ENCODE measurements around the gene UAP1. TPM values are rescaled to one million over a fixed set of nuclear protein-coding genes. Genes with fewer than 3 reads are reported as not detected.
A peak's percentile ranks its signal among the peaks of the same experiment; 100 is the strongest.

Gene UAP1
- total and polyA plus RNA-seq, 8 donors = 16.5 to 184 (median 58.4) TPM

DNA sequence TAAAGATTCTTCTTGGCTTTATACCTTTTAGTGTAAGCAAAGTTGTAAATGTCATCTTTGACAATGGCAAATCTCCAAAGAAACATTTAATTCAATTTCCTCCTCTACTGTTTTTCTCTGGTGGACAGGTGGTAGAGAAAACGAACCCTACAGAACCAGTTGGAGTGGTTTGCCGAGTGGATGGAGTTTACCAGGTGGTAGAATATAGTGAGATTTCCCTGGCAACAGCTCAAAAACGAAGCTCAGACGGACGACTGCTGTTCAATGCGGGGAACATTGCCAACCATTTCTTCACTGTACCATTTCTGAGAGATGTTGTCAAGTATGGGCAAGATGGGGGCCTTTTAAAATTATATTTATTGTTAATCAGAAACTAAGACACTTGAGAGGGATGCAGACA is 25.8 kb downstream of the UAP1 start:
- intact Hi-C loops (cut with DNase I; ENCODE audit: low total_unique reads) = no loop called here
- WGBS, 5 donors = 25 to 41% (median 33%) methylated on average over 6 of the region's 6 CpGs
- H3K9me3 ChIP-seq = no peaks in the 10 kb centered on the region
- TF ChIP-seq POLR2AphosphoS5 (IDR thresholded peaks at IDR 0.05) = peak in 1 of 3 donors; percentile 19
- TF ChIP-seq, protein P1, sequence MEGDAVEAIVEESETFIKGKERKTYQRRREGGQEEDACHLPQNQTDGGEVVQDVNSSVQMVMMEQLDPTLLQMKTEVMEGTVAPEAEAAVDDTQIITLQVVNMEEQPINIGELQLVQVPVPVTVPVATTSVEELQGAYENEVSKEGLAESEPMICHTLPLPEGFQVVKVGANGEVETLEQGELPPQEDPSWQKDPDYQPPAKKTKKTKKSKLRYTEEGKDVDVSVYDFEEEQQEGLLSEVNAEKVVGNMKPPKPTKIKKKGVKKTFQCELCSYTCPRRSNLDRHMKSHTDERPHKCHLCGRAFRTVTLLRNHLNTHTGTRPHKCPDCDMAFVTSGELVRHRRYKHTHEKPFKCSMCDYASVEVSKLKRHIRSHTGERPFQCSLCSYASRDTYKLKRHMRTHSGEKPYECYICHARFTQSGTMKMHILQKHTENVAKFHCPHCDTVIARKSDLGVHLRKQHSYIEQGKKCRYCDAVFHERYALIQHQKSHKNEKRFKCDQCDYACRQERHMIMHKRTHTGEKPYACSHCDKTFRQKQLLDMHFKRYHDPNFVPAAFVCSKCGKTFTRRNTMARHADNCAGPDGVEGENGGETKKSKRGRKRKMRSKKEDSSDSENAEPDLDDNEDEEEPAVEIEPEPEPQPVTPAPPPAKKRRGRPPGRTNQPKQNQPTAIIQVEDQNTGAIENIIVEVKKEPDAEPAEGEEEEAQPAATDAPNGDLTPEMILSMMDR (IDR thresholded peaks at IDR 0.05) = no peak
- peaks cover 30 to 91% (median 82%) of the 10 kb centered on the region in 4 donors for H3K36me3 ChIP-seq
- peak; percentile 49 to 64 for DNase-seq
- H3K27ac ChIP-seq = no peak overlapping the region
- H3K27me3 ChIP-seq = no peaks in the 10 kb centered on the region
- H3K4me3 ChIP-seq = no peak overlapping the region
- peaks cover 0 to 10% (median 3%) of the 10 kb centered on the region in 4 donors for H3K4me1 ChIP-seq

DNA sequence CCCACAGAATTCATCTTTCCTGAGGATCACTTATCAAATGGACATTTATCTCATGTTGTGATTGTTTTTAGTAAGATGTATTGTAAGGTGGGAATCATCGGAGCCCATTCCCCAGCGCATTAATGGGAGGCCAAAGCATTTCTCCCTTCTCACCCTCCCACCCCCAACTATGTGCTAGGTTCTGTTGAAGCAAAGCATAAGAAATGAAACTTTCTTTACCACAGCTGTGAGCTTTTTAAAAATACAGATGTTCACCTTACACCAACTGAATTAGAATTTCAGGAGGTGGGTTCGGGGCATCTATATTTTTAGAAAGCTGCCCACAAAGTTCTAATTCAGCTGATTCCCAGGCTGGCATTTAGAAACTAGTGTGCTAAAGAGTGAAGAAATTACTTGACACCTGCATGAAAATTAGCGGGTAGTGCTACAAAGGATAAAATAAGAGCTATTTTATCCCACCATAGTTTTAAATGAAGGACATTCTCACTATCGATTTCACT is 26.3 kb downstream of the UAP1 start:
- Histone ChIP-seq H3K27me3 (no peaks in the 10 kb centered on the region), H3K36me3 (peaks cover 30 to 94% (median 83%) of the 10 kb centered on the region in 4 donors), H3K27ac (no peak overlapping the region), H3K4me1 (peaks cover 0 to 10% (median 3%) of the 10 kb centered on the region in 4 donors), H3K9me3 (no peaks in the 10 kb centered on the region), H3K4me3 (no peak overlapping the region)
- no peak for TF ChIP-seq POLR2AphosphoS5 (IDR thresholded peaks at IDR 0.05)
- TF ChIP-seq POLR2A (IDR thresholded peaks at IDR 0.05) = no peak
- no peak for TF ChIP-seq EP300 (IDR thresholded peaks at IDR 0.05)
- no peak for DNase-seq
- 93 to 98% (median 95%) methylated on average over 5 of the region's 5 CpGs for WGBS, 5 donors
- intact Hi-C loops (cut with DNase I; ENCODE audit: low total_unique reads) = no loop called here

DNA sequence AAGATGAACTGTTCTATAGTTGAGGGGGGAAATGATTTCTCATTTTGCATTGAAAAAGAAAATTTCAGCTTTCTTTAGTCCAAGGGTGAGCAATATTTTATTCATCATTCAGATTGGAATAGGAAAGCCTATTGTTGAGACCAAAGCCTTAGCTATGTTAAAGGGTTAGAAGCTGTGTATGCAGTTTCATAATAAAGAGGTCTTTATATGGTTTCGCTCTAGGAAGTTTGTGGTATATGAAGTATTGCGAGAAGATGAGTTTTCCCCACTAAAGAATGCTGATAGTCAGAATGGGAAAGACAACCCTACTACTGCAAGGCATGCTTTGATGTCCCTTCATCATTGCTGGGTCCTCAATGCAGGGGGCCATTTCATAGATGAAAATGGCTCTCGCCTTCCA is 28.6 kb downstream of the UAP1 start:
- H3K36me3 ChIP-seq = peaks cover 24 to 94% (median 83%) of the 10 kb centered on the region in 4 donors
- TF ChIP-seq, protein P1 (IDR thresholded peaks at IDR 0.05) = no peak
- TF ChIP-seq POLR2AphosphoS5 (IDR thresholded peaks at IDR 0.05) (no peak), EP300 (IDR thresholded peaks at IDR 0.05) (no peak), POLR2A (IDR thresholded peaks at IDR 0.05) (no peak)
- H3K27me3 ChIP-seq = no peaks in the 10 kb centered on the region
- no peak overlapping the region for H3K4me3 ChIP-seq
- H3K4me1 ChIP-seq = peaks cover 0 to 2% (median 0%) of the 10 kb centered on the region in 4 donors
- 94 to 100% (median 97%) methylated on average over 3 of the region's 3 CpGs for WGBS, 5 donors
- H3K9me3 ChIP-seq = no peaks in the 10 kb centered on the region
- intact Hi-C loops (cut with DNase I; ENCODE audit: low total_unique reads) = no loop called here
- H3K27ac ChIP-seq = no peak overlapping the region
- no peak for DNase-seq

DNA sequence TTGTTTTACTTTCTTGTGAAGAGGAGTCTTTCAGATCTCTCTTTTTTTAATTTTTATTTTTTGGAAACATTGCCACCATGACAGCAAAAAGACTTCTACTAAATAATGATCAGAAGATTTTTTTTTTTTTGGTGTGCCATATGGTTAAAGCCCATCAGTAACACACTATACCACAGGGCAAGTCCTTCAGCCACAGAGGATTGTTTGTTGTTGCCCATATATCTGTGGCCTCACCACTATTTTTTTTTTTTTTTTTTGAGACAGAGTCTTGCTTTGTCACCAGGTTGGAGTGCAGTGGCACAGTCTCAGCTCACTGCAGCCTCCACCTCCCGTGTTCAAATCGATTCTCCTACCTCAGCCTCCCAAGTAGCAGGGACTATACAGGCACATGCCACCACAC is 29.2 kb downstream of the UAP1 start:
- Histone ChIP-seq H3K4me1 (no peaks in the 10 kb centered on the region), H3K27me3 (no peaks in the 10 kb centered on the region), H3K9me3 (no peaks in the 10 kb centered on the region), H3K27ac (no peak overlapping the region), H3K4me3 (no peak overlapping the region), H3K36me3 (peaks cover 24 to 94% (median 84%) of the 10 kb centered on the region in 4 donors)
- WGBS, 5 donors = 94 to 100% (median 96%) methylated on average over 2 of the region's 2 CpGs
- no peak for DNase-seq
- intact Hi-C loops (cut with DNase I; ENCODE audit: low total_unique reads) = no loop called here
- TF ChIP-seq, protein P1 (IDR thresholded peaks at IDR 0.05) = no peak
- TF ChIP-seq EP300 (IDR thresholded peaks at IDR 0.05) = no peak
- TF ChIP-seq POLR2AphosphoS5 (IDR thresholded peaks at IDR 0.05) = no peak
- TF ChIP-seq POLR2A (IDR thresholded peaks at IDR 0.05) = no peak

DNA sequence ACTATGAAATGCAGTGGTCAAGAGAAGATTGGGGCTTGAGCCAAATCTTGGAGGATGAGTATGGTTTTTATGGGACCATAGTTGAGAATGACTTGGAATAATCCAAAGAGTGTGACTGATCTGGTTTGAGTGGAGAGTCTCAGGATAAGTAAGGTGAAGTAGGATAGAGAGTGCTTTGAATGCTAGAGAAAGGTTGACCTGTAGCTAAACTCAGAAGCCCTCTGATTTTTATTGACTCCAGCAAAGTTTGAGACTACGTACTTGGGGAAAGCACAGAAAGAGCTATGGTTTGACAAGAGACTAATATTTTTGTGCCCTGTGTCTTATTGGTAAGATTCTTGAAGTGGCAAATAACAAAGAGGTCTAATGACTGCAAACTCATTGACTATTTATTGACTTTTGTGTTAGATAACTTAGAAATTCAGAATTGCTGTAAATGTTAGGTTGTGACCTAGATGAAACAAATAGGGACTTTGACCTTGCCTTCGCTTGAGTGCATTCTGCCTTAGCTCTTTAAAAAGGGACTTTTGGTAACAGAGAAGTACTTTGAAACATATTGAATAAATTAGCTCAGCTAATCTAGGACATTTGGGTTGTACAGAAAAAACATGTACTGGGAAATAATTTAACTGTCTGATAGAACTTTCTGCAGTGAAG is 35.1 kb downstream of the UAP1 start:
- H3K4me3 ChIP-seq = no peak overlapping the region
- H3K4me1 ChIP-seq = peaks cover 0 to 7% (median 3%) of the 10 kb centered on the region in 4 donors
- WGBS, 5 donors = 40 to 58% (median 53%) methylated on average over 2 of the region's 2 CpGs
- intact Hi-C loops (cut with DNase I; ENCODE audit: low total_unique reads) = no loop called here
- H3K36me3 ChIP-seq = peaks cover 7 to 100% (median 89%) of the 10 kb centered on the region in 4 donors
- H3K27me3 ChIP-seq = no peaks in the 10 kb centered on the region
- no peak for TF ChIP-seq EP300 (IDR thresholded peaks at IDR 0.05)
- TF ChIP-seq, protein P1 (IDR thresholded peaks at IDR 0.05) = no peak
- no peak for TF ChIP-seq POLR2AphosphoS5 (IDR thresholded peaks at IDR 0.05)
- TF ChIP-seq POLR2A (IDR thresholded peaks at IDR 0.05) = no peak
- DNase-seq = peak in 1 of 2 donors; percentile 17
- H3K27ac ChIP-seq = no peak overlapping the region
- H3K9me3 ChIP-seq = no peaks in the 10 kb centered on the region

Measured in stomach (tissue), 9 donors.